ENCODE measurements around the gene ATP1B2.
"Not testable (repeated sequence)": the region's sequence is repeated elsewhere in the genome, so short reads cannot be mapped to it uniquely, and the experiment has no call there.

The ATP1B2 gene

GRCh38 chr17:7633093-7633492, 17.6 kb upstream of the ATP1B2 start:
- peak overlapping the region in 1 of 5 donors; percentile 69 for H3K9ac ChIP-seq (ENCODE audit: low read length in 5 of 5)
- H3K4me1 ChIP-seq (ENCODE audit: control insufficient read depth in 5 of 5, insufficient read depth in 5 of 5, low read length in 5 of 5): peaks cover 0 to 1% (median 0%) of the 10 kb centered on the region in 5 donors
- H3K27ac ChIP-seq (ENCODE audit: low read depth, low read length): no peak overlapping the region

GRCh38 chr17:7634384-7634783, 16.3 kb upstream of the ATP1B2 start:
- Histone ChIP-seq H3K27me3 (ENCODE audit: control insufficient read depth in 5 of 5, insufficient read depth in 4 of 5, low read length in 5 of 5) (peaks cover 0 to 2% (median 0%) of the 10 kb centered on the region in 5 donors), H3K9ac (ENCODE audit: low read length in 5 of 5) (no peak overlapping the region)

More at GRCh38 chr17:7633093-7633492, 17.6 kb upstream of the ATP1B2 start:
- Histone ChIP-seq H3K36me3 (ENCODE audit: control insufficient read depth in 5 of 5, insufficient read depth in 5 of 5, low read length in 5 of 5) (no peaks in the 10 kb centered on the region), H3K27me3 (ENCODE audit: control insufficient read depth in 5 of 5, insufficient read depth in 4 of 5, low read length in 5 of 5) (peaks cover 0 to 2% (median 0%) of the 10 kb centered on the region in 5 donors), H3K4me3 (ENCODE audit: low read depth in 1 of 5, low read length in 5 of 5) (no peak overlapping the region), H3K9me3 (ENCODE audit: control insufficient read depth in 5 of 5, low read length in 5 of 5) (no peaks in the 10 kb centered on the region)

GRCh38 chr17:7636163-7636562, 14.6 kb upstream of the ATP1B2 start:
- no peaks in the 10 kb centered on the region for H3K36me3 ChIP-seq (ENCODE audit: control insufficient read depth in 5 of 5, insufficient read depth in 5 of 5, low read length in 5 of 5)
- no peaks in the 10 kb centered on the region for H3K4me1 ChIP-seq (ENCODE audit: control insufficient read depth in 5 of 5, insufficient read depth in 5 of 5, low read length in 5 of 5)
- H3K9me3 ChIP-seq (ENCODE audit: control insufficient read depth in 5 of 5, low read length in 5 of 5): no peaks in the 10 kb centered on the region
- H3K27me3 ChIP-seq (ENCODE audit: control insufficient read depth in 5 of 5, insufficient read depth in 4 of 5, low read length in 5 of 5): peaks cover 0 to 2% (median 0%) of the 10 kb centered on the region in 5 donors
- H3K9ac ChIP-seq (ENCODE audit: low read length in 5 of 5): no peak overlapping the region
- H3K4me3 ChIP-seq (ENCODE audit: low read depth in 1 of 5, low read length in 5 of 5): no peak overlapping the region
- no peak overlapping the region for H3K27ac ChIP-seq (ENCODE audit: low read depth, low read length)

More at GRCh38 chr17:7634384-7634783, 16.3 kb upstream of the ATP1B2 start:
- no peaks in the 10 kb centered on the region for H3K4me1 ChIP-seq (ENCODE audit: control insufficient read depth in 5 of 5, insufficient read depth in 5 of 5, low read length in 5 of 5)
- no peak overlapping the region for H3K27ac ChIP-seq (ENCODE audit: low read depth, low read length)
- no peaks in the 10 kb centered on the region for H3K36me3 ChIP-seq (ENCODE audit: control insufficient read depth in 5 of 5, insufficient read depth in 5 of 5, low read length in 5 of 5)
- no peak overlapping the region for H3K4me3 ChIP-seq (ENCODE audit: low read depth in 1 of 5, low read length in 5 of 5)
- no peaks in the 10 kb centered on the region for H3K9me3 ChIP-seq (ENCODE audit: control insufficient read depth in 5 of 5, low read length in 5 of 5)

- H3K4me3 ChIP-seq (ENCODE audit: low read depth in 1 of 5, low read length in 5 of 5): no peak overlapping the region
These were observed 9.9 kb upstream of the ATP1B2 start for GRCh38 chr17:7640783-7641182.

GRCh38 chr17:7641635-7642034, 9.1 kb upstream of the ATP1B2 start:
- H3K4me3 ChIP-seq (ENCODE audit: low read depth in 1 of 5, low read length in 5 of 5); H3K36me3 ChIP-seq (ENCODE audit: control insufficient read depth in 5 of 5, insufficient read depth in 5 of 5, low read length in 5 of 5); H3K27ac ChIP-seq (ENCODE audit: low read depth, low read length); H3K9me3 ChIP-seq (ENCODE audit: control insufficient read depth in 5 of 5, low read length in 5 of 5); H3K4me1 ChIP-seq (ENCODE audit: control insufficient read depth in 5 of 5, insufficient read depth in 5 of 5, low read length in 5 of 5); H3K27me3 ChIP-seq (ENCODE audit: control insufficient read depth in 5 of 5, insufficient read depth in 4 of 5, low read length in 5 of 5); H3K9ac ChIP-seq (ENCODE audit: low read length in 5 of 5): not testable (repeated sequence)

More at GRCh38 chr17:7640783-7641182, 9.9 kb upstream of the ATP1B2 start:
- Histone ChIP-seq H3K9me3 (ENCODE audit: control insufficient read depth in 5 of 5, low read length in 5 of 5) (no peaks in the 10 kb centered on the region), H3K27ac (ENCODE audit: low read depth, low read length) (no peak overlapping the region), H3K27me3 (ENCODE audit: control insufficient read depth in 5 of 5, insufficient read depth in 4 of 5, low read length in 5 of 5) (peaks cover 0 to 3% (median 0%) of the 10 kb centered on the region in 5 donors), H3K36me3 (ENCODE audit: control insufficient read depth in 5 of 5, insufficient read depth in 5 of 5, low read length in 5 of 5) (no peaks in the 10 kb centered on the region), H3K4me1 (ENCODE audit: control insufficient read depth in 5 of 5, insufficient read depth in 5 of 5, low read length in 5 of 5) (no peaks in the 10 kb centered on the region), H3K9ac (ENCODE audit: low read length in 5 of 5) (no peak overlapping the region)

- Histone ChIP-seq H3K4me1 (ENCODE audit: control insufficient read depth in 5 of 5, insufficient read depth in 5 of 5, low read length in 5 of 5) (no peaks in the 10 kb centered on the region), H3K27ac (ENCODE audit: low read depth, low read length) (no peak overlapping the region), H3K9ac (ENCODE audit: low read length in 5 of 5) (no peak overlapping the region), H3K27me3 (ENCODE audit: control insufficient read depth in 5 of 5, insufficient read depth in 4 of 5, low read length in 5 of 5) (peaks cover under 1 to 13% (median 4%) of the 10 kb centered on the region in 5 donors), H3K4me3 (ENCODE audit: low read depth in 1 of 5, low read length in 5 of 5) (no peak overlapping the region), H3K9me3 (ENCODE audit: control insufficient read depth in 5 of 5, low read length in 5 of 5) (no peaks in the 10 kb centered on the region), H3K36me3 (ENCODE audit: control insufficient read depth in 5 of 5, insufficient read depth in 5 of 5, low read length in 5 of 5) (no peaks in the 10 kb centered on the region)
These were observed 6.0 kb upstream of the ATP1B2 start for GRCh38 chr17:7644775-7645174.

- Histone ChIP-seq H3K4me3 (ENCODE audit: low read depth in 1 of 5, low read length in 5 of 5) (no peak overlapping the region), H3K27ac (ENCODE audit: low read depth, low read length) (no peak overlapping the region), H3K9ac (ENCODE audit: low read length in 5 of 5) (no peak overlapping the region), H3K36me3 (ENCODE audit: control insufficient read depth in 5 of 5, insufficient read depth in 5 of 5, low read length in 5 of 5) (no peaks in the 10 kb centered on the region), H3K9me3 (ENCODE audit: control insufficient read depth in 5 of 5, low read length in 5 of 5) (no peaks in the 10 kb centered on the region), H3K4me1 (ENCODE audit: control insufficient read depth in 5 of 5, insufficient read depth in 5 of 5, low read length in 5 of 5) (peaks cover 0 to 16% (median 14%) of the 10 kb centered on the region in 5 donors), H3K27me3 (ENCODE audit: control insufficient read depth in 5 of 5, insufficient read depth in 4 of 5, low read length in 5 of 5) (peaks cover 9 to 29% (median 18%) of the 10 kb centered on the region in 5 donors)
These were observed 4.3 kb upstream of the ATP1B2 start for GRCh38 chr17:7646457-7646856.

GRCh38 chr17:7647018-7647417, 3.7 kb upstream of the ATP1B2 start:
- no peaks in the 10 kb centered on the region for H3K36me3 ChIP-seq (ENCODE audit: control insufficient read depth in 5 of 5, insufficient read depth in 5 of 5, low read length in 5 of 5)
- H3K4me1 ChIP-seq (ENCODE audit: control insufficient read depth in 5 of 5, insufficient read depth in 5 of 5, low read length in 5 of 5): peaks cover 0 to 20% (median 17%) of the 10 kb centered on the region in 5 donors
- H3K27ac ChIP-seq (ENCODE audit: low read depth, low read length): no peak overlapping the region
- H3K9ac ChIP-seq (ENCODE audit: low read length in 5 of 5): no peak overlapping the region
- H3K27me3 ChIP-seq (ENCODE audit: control insufficient read depth in 5 of 5, insufficient read depth in 4 of 5, low read length in 5 of 5): peaks cover 9 to 34% (median 24%) of the 10 kb centered on the region in 5 donors
- H3K4me3 ChIP-seq (ENCODE audit: low read depth in 1 of 5, low read length in 5 of 5): no peak overlapping the region
- H3K9me3 ChIP-seq (ENCODE audit: control insufficient read depth in 5 of 5, low read length in 5 of 5): no peaks in the 10 kb centered on the region

- H3K27me3 ChIP-seq (ENCODE audit: control insufficient read depth in 5 of 5, insufficient read depth in 4 of 5, low read length in 5 of 5): peaks cover 9 to 48% (median 36%) of the 10 kb centered on the region in 5 donors
- no peak overlapping the region for H3K9ac ChIP-seq (ENCODE audit: low read length in 5 of 5)
- H3K27ac ChIP-seq (ENCODE audit: low read depth, low read length): no peak overlapping the region
- peaks cover 0 to 20% (median 17%) of the 10 kb centered on the region in 5 donors for H3K4me1 ChIP-seq (ENCODE audit: control insufficient read depth in 5 of 5, insufficient read depth in 5 of 5, low read length in 5 of 5)
- H3K36me3 ChIP-seq (ENCODE audit: control insufficient read depth in 5 of 5, insufficient read depth in 5 of 5, low read length in 5 of 5): no peaks in the 10 kb centered on the region
- no peaks in the 10 kb centered on the region for H3K9me3 ChIP-seq (ENCODE audit: control insufficient read depth in 5 of 5, low read length in 5 of 5)
- peak overlapping the region; percentile 48 to 58 (median 54) for H3K4me3 ChIP-seq (ENCODE audit: low read depth in 1 of 5, low read length in 5 of 5)
These were observed 455 bp downstream of the ATP1B2 start for GRCh38 chr17:7651097-7651664.

- Histone ChIP-seq H3K4me3 (ENCODE audit: low read depth in 1 of 5, low read length in 5 of 5) (peak overlapping the region in 4 of 5 donors; percentile 11 to 58 (median 54)), H3K9ac (ENCODE audit: low read length in 5 of 5) (peak overlapping the region in 1 of 5 donors; percentile 25), H3K27ac (ENCODE audit: low read depth, low read length) (no peak overlapping the region), H3K27me3 (ENCODE audit: control insufficient read depth in 5 of 5, insufficient read depth in 4 of 5, low read length in 5 of 5) (peaks cover 9 to 41% (median 36%) of the 10 kb centered on the region in 5 donors), H3K36me3 (ENCODE audit: control insufficient read depth in 5 of 5, insufficient read depth in 5 of 5, low read length in 5 of 5) (no peaks in the 10 kb centered on the region), H3K9me3 (ENCODE audit: control insufficient read depth in 5 of 5, low read length in 5 of 5) (no peaks in the 10 kb centered on the region), H3K4me1 (ENCODE audit: control insufficient read depth in 5 of 5, insufficient read depth in 5 of 5, low read length in 5 of 5) (peaks cover 0 to 20% (median 17%) of the 10 kb centered on the region in 5 donors)
These were observed 1.1 kb downstream of the ATP1B2 start for GRCh38 chr17:7651665-7652387.
